IPS DF 6.9 (cell line): ENCODE results near the gene SPART.

ENCODE experiments used
- DNase-seq: peaks from one replicate; pipeline ENCODE4 v3.0.0-alpha.2; 2013; ENCODE audit warnings: low read depth, low spot score
- H3K27ac ChIP-seq: one replicate; pipeline ENCODE4 v1.5.1; 2013; ENCODE audit warnings: low read length, control low read depth
- H3K27me3 ChIP-seq: 2 replicates; pipeline ENCODE4 v1.6.1; 2013; ENCODE audit warnings: mild to moderate bottlenecking, low read length; ENCODE audit not compliant: control insufficient read depth, insufficient read depth
- H3K36me3 ChIP-seq: 2 replicates; pipeline ENCODE4 v1.6.1; 2013; ENCODE audit warnings: low read length; ENCODE audit not compliant: control insufficient read depth, insufficient read depth
- H3K4me1 ChIP-seq: 2 replicates; pipeline ENCODE4 v1.6.1; 2013; ENCODE audit warnings: low read length; ENCODE audit not compliant: control insufficient read depth, insufficient read depth
- H3K4me3 ChIP-seq: 2 replicates; pipeline ENCODE4 v1.5.1; 2013; ENCODE audit warnings: mild to moderate bottlenecking, low read length
- H3K9me3 ChIP-seq: 2 replicates; pipeline ENCODE4 v1.6.1; 2013; ENCODE audit warnings: low read length, inconsistent platforms; ENCODE audit not compliant: control insufficient read depth, insufficient read depth
- WGBS: extraction: QIAGEN DNeasy Blood & Tissue Kit; methylation state at CpG from one replicate; pipeline ENCODE4 v1.1.7; 2013; ENCODE audit warnings: mixed read lengths, missing lambda C conversion rate; ENCODE audit not compliant: insufficient read length, insufficient coverage; 5-methylcytosine and 5-hydroxymethylcytosine counted together

Gene SPART

GRCh38 chr13:36366031-36366430 lies 19.8 kb upstream of the SPART start:
- Histone ChIP-seq H3K27ac (no peak overlapping the region), H3K4me3 (no peak overlapping the region), H3K9me3 (no peaks in the 10 kb centered on the region), H3K4me1 (no peaks in the 10 kb centered on the region), H3K27me3 (no peaks in the 10 kb centered on the region), H3K36me3 (no peaks in the 10 kb centered on the region)
- DNase-seq = no peak
- no CpG with 5 or more reads among the region's 4 CpGs for WGBS

- no peaks in the 10 kb centered on the region for H3K27me3 ChIP-seq
- no peak overlapping the region for H3K4me3 ChIP-seq
- H3K9me3 ChIP-seq = no peaks in the 10 kb centered on the region
- no peak overlapping the region for H3K27ac ChIP-seq
- WGBS = no CpG with 5 or more reads among the region's 3 CpGs
- H3K36me3 ChIP-seq = no peaks in the 10 kb centered on the region
- no peak for DNase-seq
- no peaks in the 10 kb centered on the region for H3K4me1 ChIP-seq
Measured at GRCh38 chr13:36363366-36363863, 17.2 kb upstream of the SPART start.

GRCh38 chr13:36362914-36363313 lies 16.7 kb upstream of the SPART start:
- Histone ChIP-seq H3K27ac (no peak overlapping the region), H3K4me3 (no peak overlapping the region), H3K27me3 (no peaks in the 10 kb centered on the region), H3K36me3 (no peaks in the 10 kb centered on the region), H3K9me3 (no peaks in the 10 kb centered on the region), H3K4me1 (no peaks in the 10 kb centered on the region)
- DNase-seq = no peak
- no CpG with 5 or more reads among the region's 3 CpGs for WGBS

- Histone ChIP-seq H3K27ac (no peak overlapping the region), H3K4me3 (no peak overlapping the region), H3K36me3 (no peaks in the 10 kb centered on the region), H3K4me1 (no peaks in the 10 kb centered on the region), H3K27me3 (no peaks in the 10 kb centered on the region), H3K9me3 (no peaks in the 10 kb centered on the region)
- no CpG with 5 or more reads among the region's 2 CpGs for WGBS
- DNase-seq = no peak
Measured at GRCh38 chr13:36362251-36362650, 16.1 kb upstream of the SPART start.

- no peak overlapping the region for H3K4me3 ChIP-seq
- no peaks in the 10 kb centered on the region for H3K9me3 ChIP-seq
- H3K36me3 ChIP-seq = no peaks in the 10 kb centered on the region
- WGBS = no CpG with 5 or more reads among the region's 1 CpG
- H3K4me1 ChIP-seq = no peaks in the 10 kb centered on the region
- H3K27ac ChIP-seq = no peak overlapping the region
- no peak for DNase-seq
- no peaks in the 10 kb centered on the region for H3K27me3 ChIP-seq
Measured at GRCh38 chr13:36360903-36361302, 14.7 kb upstream of the SPART start.

GRCh38 chr13:36359301-36359950 lies 13.2 kb upstream of the SPART start:
- no peak for DNase-seq
- Histone ChIP-seq H3K27ac (no peak overlapping the region), H3K4me1 (no peaks in the 10 kb centered on the region), H3K9me3 (no peaks in the 10 kb centered on the region), H3K4me3 (no peak overlapping the region), H3K36me3 (no peaks in the 10 kb centered on the region), H3K27me3 (no peaks in the 10 kb centered on the region)
- WGBS = no CpG with 5 or more reads among the region's 1 CpG

- 100% methylated on average over 1 of the region's 3 CpGs for WGBS
- Histone ChIP-seq H3K4me3 (no peak overlapping the region), H3K27me3 (no peaks in the 10 kb centered on the region), H3K4me1 (no peaks in the 10 kb centered on the region), H3K9me3 (no peaks in the 10 kb centered on the region), H3K27ac (no peak overlapping the region), H3K36me3 (no peaks in the 10 kb centered on the region)
- no peak for DNase-seq
Measured at GRCh38 chr13:36358175-36358718, 12.1 kb upstream of the SPART start.

GRCh38 chr13:36357692-36358091 lies 11.5 kb upstream of the SPART start:
- Histone ChIP-seq H3K27ac (no peak overlapping the region), H3K4me1 (no peaks in the 10 kb centered on the region), H3K36me3 (no peaks in the 10 kb centered on the region), H3K9me3 (no peaks in the 10 kb centered on the region), H3K4me3 (no peak overlapping the region), H3K27me3 (no peaks in the 10 kb centered on the region)
- WGBS = no CpG with 5 or more reads among the region's 3 CpGs
- no peak for DNase-seq

- Histone ChIP-seq H3K4me3 (no peak overlapping the region), H3K27ac (no peak overlapping the region), H3K36me3 (no peaks in the 10 kb centered on the region), H3K9me3 (no peaks in the 10 kb centered on the region), H3K27me3 (no peaks in the 10 kb centered on the region), H3K4me1 (no peaks in the 10 kb centered on the region)
- no peak for DNase-seq
- no CpG with 5 or more reads among the region's 4 CpGs for WGBS
Measured at GRCh38 chr13:36357231-36357630, 11.0 kb upstream of the SPART start.

- no peaks in the 10 kb centered on the region for H3K4me1 ChIP-seq
- no peak overlapping the region for H3K27ac ChIP-seq
- no peaks in the 10 kb centered on the region for H3K27me3 ChIP-seq
- no peaks in the 10 kb centered on the region for H3K9me3 ChIP-seq
- no peaks in the 10 kb centered on the region for H3K36me3 ChIP-seq
- no CpG with 5 or more reads among the region's 7 CpGs for WGBS
- no peak for DNase-seq
- no peak overlapping the region for H3K4me3 ChIP-seq
Measured at GRCh38 chr13:36356058-36356457, 9.9 kb upstream of the SPART start.

- Histone ChIP-seq H3K4me1 (no peaks in the 10 kb centered on the region), H3K27ac (no peak overlapping the region), H3K4me3 (no peak overlapping the region), H3K9me3 (no peaks in the 10 kb centered on the region), H3K36me3 (no peaks in the 10 kb centered on the region), H3K27me3 (no peaks in the 10 kb centered on the region)
- DNase-seq = no peak
- WGBS = no CpG with 5 or more reads among the region's 2 CpGs
Measured at GRCh38 chr13:36355632-36356031, 9.4 kb upstream of the SPART start.
